Measurements from ENCODE around the gene MTERF4. TPM values are rescaled to one million over a fixed set of nuclear protein-coding genes. Genes with fewer than 3 reads are reported as not detected.

The MTERF4 gene
- total and polyA plus RNA-seq, 2 of the 13 experiments (the other 11 are each of a cell fraction or from before 2014, with no cell fraction given), result 50.5 to 59.8 TPM

DNA sequence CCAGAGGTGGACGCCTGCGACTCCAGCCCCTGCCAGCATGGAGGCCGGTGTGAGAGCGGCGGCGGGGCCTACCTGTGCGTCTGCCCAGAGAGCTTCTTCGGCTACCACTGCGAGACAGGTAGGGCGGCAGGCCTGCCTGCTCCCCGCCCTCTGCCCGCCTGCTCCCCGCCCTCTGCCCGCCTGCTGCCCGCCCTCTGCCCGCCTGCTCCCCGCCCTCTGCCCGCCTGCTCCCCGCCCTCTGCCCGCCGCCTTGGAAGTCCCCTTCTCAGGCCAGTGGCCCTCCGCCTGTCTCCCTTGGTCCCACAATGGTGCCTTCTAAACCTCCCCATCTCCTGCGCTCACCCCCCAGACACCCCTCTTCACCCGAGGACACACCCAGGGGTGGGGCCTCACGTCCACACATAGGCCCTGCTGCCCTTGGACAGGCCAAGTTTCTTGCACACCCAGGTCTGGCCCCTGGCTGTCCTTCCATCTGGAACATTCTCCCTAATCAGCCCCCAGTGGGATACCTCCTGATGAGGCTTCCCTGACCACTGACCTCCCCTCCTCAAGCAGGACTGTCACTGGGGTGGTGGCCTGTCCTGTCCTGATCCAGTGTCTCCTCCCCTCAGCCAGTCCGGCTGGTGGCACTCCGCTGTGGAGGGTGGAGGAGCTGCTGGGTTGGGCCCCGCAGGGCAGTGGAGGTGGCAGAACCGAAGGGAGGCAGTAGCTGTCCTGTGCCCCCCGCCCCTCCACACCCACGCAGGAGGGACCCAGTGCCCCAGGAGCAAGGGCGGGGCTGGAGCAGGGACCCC lies 37.9 kb downstream of the MTERF4 start (continued):
- TF ChIP-seq GABPB1 (CRISPR knock-in tag; IDR thresholded peaks at IDR 0.05), result 0 out of 2 replicates have a peak, but pooled peaks have one; percentile 18
- TF ChIP-seq MAFG (CRISPR knock-in tag; IDR thresholded peaks at IDR 0.05), result no peak
- no peak for TF ChIP-seq KDM5B (CRISPR knock-in tag; IDR thresholded peaks at IDR 0.05; ENCODE audit: borderline replicate concordance)

- Histone ChIP-seq H3K4me1 (ENCODE audit: insufficient read depth, low read length) (0 out of 2 replicates have a peak, but pooled peaks cover 8% of the 10 kb centered on the region), H3K9me3 (ENCODE audit: low read length) (no peaks in the 10 kb centered on the region), H3K36me3 (replicated peaks in 1 of 2; ENCODE audit: control insufficient read depth in 1 of 2, insufficient read depth in 2 of 2, low read length in 2 of 2) (no peaks in the 10 kb centered on the region), H3K27ac (ENCODE audit: extremely low read length, insufficient read depth, low read length) (no peak overlapping the region), H3K4me3 (replicated peaks in 1 of 3; ENCODE audit: insufficient read depth in 1 of 3, low read depth in 2 of 3, low read length in 3 of 3) (peak overlapping the region in 1 of 3 experiments; percentile 54; a peak in 2 of 6 replicates), H3K27me3 (ENCODE audit: control insufficient read depth in 1 of 2, insufficient read depth in 2 of 2, low read length in 2 of 2) (peaks cover 9 to 43% of the 10 kb centered on the region in 2 experiments), H2AFZ (ENCODE audit: low read length) (no peak overlapping the region), H3K9ac (ENCODE audit: insufficient read depth, low read depth, low read length) (no peak overlapping the region), H3K4me2 (ENCODE audit: low read depth, low read length) (peak overlapping the region; percentile 68), H3K79me2 (ENCODE audit: insufficient read depth, low read length) (no peaks in the 10 kb centered on the region), H4K20me1 (ENCODE audit: insufficient read depth, low read length) (no peaks in the 10 kb centered on the region; the same call in 1 of the 2 replicates)
- TF ChIP-seq STAG1 (CRISPR knock-in tag; IDR thresholded peaks at IDR 0.05) (peak; percentile 40), SRY (CRISPR knock-in tag; IDR thresholded peaks at IDR 0.05) (no peak), ZSCAN21 (CRISPR knock-in tag; IDR thresholded peaks at IDR 0.05; ENCODE audit: borderline replicate concordance) (0 out of 2 replicates have a peak, but pooled peaks have one; percentile 14), SALL2 (CRISPR knock-in tag; IDR thresholded peaks at IDR 0.05) (no peak)
- TF ChIP-seq, protein P1, sequence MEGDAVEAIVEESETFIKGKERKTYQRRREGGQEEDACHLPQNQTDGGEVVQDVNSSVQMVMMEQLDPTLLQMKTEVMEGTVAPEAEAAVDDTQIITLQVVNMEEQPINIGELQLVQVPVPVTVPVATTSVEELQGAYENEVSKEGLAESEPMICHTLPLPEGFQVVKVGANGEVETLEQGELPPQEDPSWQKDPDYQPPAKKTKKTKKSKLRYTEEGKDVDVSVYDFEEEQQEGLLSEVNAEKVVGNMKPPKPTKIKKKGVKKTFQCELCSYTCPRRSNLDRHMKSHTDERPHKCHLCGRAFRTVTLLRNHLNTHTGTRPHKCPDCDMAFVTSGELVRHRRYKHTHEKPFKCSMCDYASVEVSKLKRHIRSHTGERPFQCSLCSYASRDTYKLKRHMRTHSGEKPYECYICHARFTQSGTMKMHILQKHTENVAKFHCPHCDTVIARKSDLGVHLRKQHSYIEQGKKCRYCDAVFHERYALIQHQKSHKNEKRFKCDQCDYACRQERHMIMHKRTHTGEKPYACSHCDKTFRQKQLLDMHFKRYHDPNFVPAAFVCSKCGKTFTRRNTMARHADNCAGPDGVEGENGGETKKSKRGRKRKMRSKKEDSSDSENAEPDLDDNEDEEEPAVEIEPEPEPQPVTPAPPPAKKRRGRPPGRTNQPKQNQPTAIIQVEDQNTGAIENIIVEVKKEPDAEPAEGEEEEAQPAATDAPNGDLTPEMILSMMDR (CRISPR knock-in tag; IDR thresholded peaks at IDR 0.05), result peak; percentile 58
- TF ChIP-seq, protein P2, sequence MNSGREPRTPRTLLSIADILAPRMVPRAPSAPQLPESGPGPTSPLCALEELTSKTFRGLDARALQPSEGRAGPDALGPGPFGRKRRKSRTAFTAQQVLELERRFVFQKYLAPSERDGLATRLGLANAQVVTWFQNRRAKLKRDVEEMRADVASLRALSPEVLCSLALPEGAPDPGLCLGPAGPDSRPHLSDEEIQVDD (CRISPR knock-in tag; IDR thresholded peaks at IDR 0.05; ENCODE audit: borderline replicate concordance), result no peak
- TF ChIP-seq, protein P3, sequence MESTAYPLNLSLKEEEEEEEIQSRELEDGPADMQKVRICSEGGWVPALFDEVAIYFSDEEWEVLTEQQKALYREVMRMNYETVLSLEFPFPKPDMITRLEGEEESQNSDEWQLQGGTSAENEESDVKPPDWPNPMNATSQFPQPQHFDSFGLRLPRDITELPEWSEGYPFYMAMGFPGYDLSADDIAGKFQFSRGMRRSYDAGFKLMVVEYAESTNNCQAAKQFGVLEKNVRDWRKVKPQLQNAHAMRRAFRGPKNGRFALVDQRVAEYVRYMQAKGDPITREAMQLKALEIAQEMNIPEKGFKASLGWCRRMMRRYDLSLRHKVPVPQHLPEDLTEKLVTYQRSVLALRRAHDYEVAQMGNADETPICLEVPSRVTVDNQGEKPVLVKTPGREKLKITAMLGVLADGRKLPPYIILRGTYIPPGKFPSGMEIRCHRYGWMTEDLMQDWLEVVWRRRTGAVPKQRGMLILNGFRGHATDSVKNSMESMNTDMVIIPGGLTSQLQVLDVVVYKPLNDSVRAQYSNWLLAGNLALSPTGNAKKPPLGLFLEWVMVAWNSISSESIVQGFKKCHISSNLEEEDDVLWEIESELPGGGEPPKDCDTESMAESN (CRISPR knock-in tag; conservative IDR thresholded peaks at IDR 0.05), result no peak
- FAIRE-seq (no peak), ATAC-seq (peak; percentile 62), DNase-seq (ENCODE audit: low spot score) (no peak)
- ChIA-PET POLR2A (no interaction called here), CTCF (ENCODE audit: low intra/inter-chr PET ratio, low total read pairs) (no interaction called here)
- BruUV-seq (replicated peaks), result no TSS peak
- intact Hi-C loops (cut with micrococcal nuclease; ENCODE audit: unreplicated experiment) (loop anchor here (2.0 kb wide), 1 partner anchor 213 kb away; no protein-coding TSS in a partner anchor), in situ Hi-C loops (cut with HindIII; ENCODE audit: extremely low pct_ligation_motif_present, low pct_unique_long_range_greater_than_20kb) (no loop called here)
- WGBS (ENCODE audit: low lambda C conversion rate), result 22% methylated on average over 8 of the region's 8 CpGs
Measured at GRCh38 chr2:241063587-241063986, 38.5 kb downstream of the MTERF4 start.
